IMR-90 (cell line): ENCODE data around the gene POU6F1. TPM values are rescaled to one million over a fixed set of nuclear protein-coding genes. Genes with fewer than 3 reads are reported as not detected.

Experiments used
- ATAC-seq: fragments of 200-7000 bp; cut with Tn5 transposase; 2 replicates; pipeline ENCODE4 v1.9.1; 2020; ENCODE audit warnings: low read depth, mild to moderate bottlenecking, moderate library complexity
- BruUV-seq: library from RNA; stranded (reverse); fragments of 400-500 nt; replicated peaks from 2 replicates; lab custom pipeline; 2021; lab: Mats Ljungman, UMichigan
- CTCF ChIA-PET: fragments of 300-600 bp; formaldehyde crosslinking; extraction: SDS; loops from one replicate; lab custom pipeline; 2021; ENCODE audit warnings: antibody characterized with exemption; lab: Yijun Ruan, JAX
- POLR2A ChIA-PET: fragments of 300-600 bp; sonication (Branson Sonifier 250); formaldehyde crosslinking; loops from one replicate; lab custom pipeline; 2022; ENCODE audit warnings: antibody characterized with exemption; ENCODE audit not compliant: unreplicated experiment; lab: Charles Lee
- DNase-seq: peaks from one replicate; pipeline ENCODE4 v3.0.0; 2013
- H2AFZ ChIP-seq: replicated peaks from 2 replicates; pipeline ENCODE3; 2013; ENCODE audit warnings: low read length, mild to moderate bottlenecking; ENCODE audit not compliant: poor library complexity
- H2AK5ac ChIP-seq: 2 replicates; pipeline ENCODE4 v1.6.1; 2013; ENCODE audit warnings: low read depth, low read length, inconsistent platforms
- H2AK9ac ChIP-seq: replicated peaks from 2 replicates; pipeline ENCODE3; 2013; ENCODE audit warnings: mild to moderate bottlenecking, low read depth, low read length, moderate library complexity; ENCODE audit not compliant: poor library complexity
- H2BK120ac ChIP-seq: 2 replicates; pipeline ENCODE4 v1.6.1; 2013; ENCODE audit warnings: low read depth, low read length, inconsistent platforms
- H2BK15ac ChIP-seq: 3 replicates; pipeline ENCODE4 v1.6.1; 2013; ENCODE audit warnings: low read depth, low read length, inconsistent platforms
- H2BK20ac ChIP-seq: 2 replicates; pipeline ENCODE4 v1.6.1; 2013; ENCODE audit warnings: low read depth, mild to moderate bottlenecking, inconsistent platforms, low read length, moderate library complexity
- H2BK5ac ChIP-seq: 2 replicates; pipeline ENCODE4 v1.6.1; 2013; ENCODE audit warnings: mild to moderate bottlenecking, low read depth, low read length, inconsistent platforms; ENCODE audit not compliant: poor library complexity, severe bottlenecking
- H3K14ac ChIP-seq: replicated peaks from 2 replicates; pipeline ENCODE4 v1.6.1; 2013; ENCODE audit warnings: low read depth, low read length, inconsistent platforms
- H3K18ac ChIP-seq: 2 replicates; pipeline ENCODE4 v1.6.1; 2013; ENCODE audit warnings: low read depth, low read length, control low read depth
- H3K23ac ChIP-seq: 2 replicates; pipeline ENCODE4 v1.6.1; 2013; ENCODE audit warnings: low read depth, low read length, inconsistent platforms
- H3K27ac ChIP-seq: 2 replicates; pipeline ENCODE4 v1.5.1; 2013; ENCODE audit warnings: mild to moderate bottlenecking, control low read depth, low read length; ENCODE audit not compliant: insufficient read depth
- H3K27me3 ChIP-seq: 2 replicates; pipeline ENCODE4 v1.6.1; 2013; ENCODE audit warnings: low read length; ENCODE audit not compliant: control insufficient read depth, insufficient read depth
- H3K36me3 ChIP-seq: 2 replicates; pipeline ENCODE4 v1.6.1; 2013; ENCODE audit warnings: low read length, mixed read lengths; ENCODE audit not compliant: control insufficient read depth, insufficient read depth
- H3K4ac ChIP-seq: 2 replicates; pipeline ENCODE4 v1.6.1; 2013; ENCODE audit warnings: low read depth, low read length, inconsistent platforms
- H3K4me1 ChIP-seq: 2 replicates; pipeline ENCODE4 v1.6.1; 2013; ENCODE audit warnings: low read length, mixed read lengths; ENCODE audit not compliant: control insufficient read depth, insufficient read depth
- H3K4me2 ChIP-seq: 2 replicates; pipeline ENCODE4 v1.6.1; 2013; ENCODE audit warnings: low read depth, mild to moderate bottlenecking, control low read depth, low read length, moderate library complexity
- H3K4me3 ChIP-seq: 2 replicates; pipeline ENCODE4 v1.5.1; 2013; ENCODE audit warnings: low read depth, mild to moderate bottlenecking, control low read depth, low read length, moderate library complexity; ENCODE audit not compliant: insufficient read depth
- H3K56ac ChIP-seq: 2 replicates; pipeline ENCODE4 v1.6.1; 2013; ENCODE audit warnings: low read length, inconsistent platforms; ENCODE audit not compliant: insufficient read depth; ENCODE audit errors: extremely low read depth
- H3K79me1 ChIP-seq, 2 experiments: 2 replicates each; pipeline ENCODE4 v1.6.1; 2013; ENCODE audit warnings: low read length in 2 of 2, inconsistent platforms in 1 of 2, low read depth in 1 of 2
- H3K9ac ChIP-seq: 2 replicates; pipeline ENCODE4 v1.6.1; 2013; ENCODE audit warnings: low read depth, low read length, control low read depth
- H3K9me1 ChIP-seq: 2 replicates; pipeline ENCODE4 v1.6.1; 2013; ENCODE audit warnings: low read length, inconsistent platforms; ENCODE audit not compliant: insufficient read depth
- H3K9me3 ChIP-seq: 2 replicates; pipeline ENCODE4 v1.6.1; 2013; ENCODE audit warnings: low read length; ENCODE audit not compliant: control insufficient read depth, insufficient read depth
- H4K20me1 ChIP-seq: 2 replicates; pipeline ENCODE4 v1.6.1; 2013; ENCODE audit warnings: low read length, inconsistent platforms; ENCODE audit not compliant: insufficient read depth
- H4K5ac ChIP-seq: 2 replicates; pipeline ENCODE4 v1.6.1; 2013; ENCODE audit warnings: mild to moderate bottlenecking, low read depth, low read length, control low read depth
- H4K8ac ChIP-seq, 2 experiments: 2 replicates each; pipeline ENCODE4 v1.6.1; 2013; ENCODE audit warnings: low read depth in 2 of 2, low read length in 2 of 2, control low read depth in 1 of 2, inconsistent platforms in 1 of 2
- H4K91ac ChIP-seq: 2 replicates; pipeline ENCODE4 v1.6.1; 2013; ENCODE audit warnings: low read depth, low read length, inconsistent platforms; ENCODE audit not compliant: insufficient read depth
- BHLHE40 ChIP-seq: fragments of 150-350 bp; IDR thresholded peaks from 2 replicates; pipeline ENCODE4 v1.6.1; 2016; ENCODE audit warnings: mild to moderate bottlenecking, low read depth, low read length
- CEBPB ChIP-seq: IDR thresholded peaks from 2 replicates; pipeline ENCODE4 v1.6.1; 2012; ENCODE audit warnings: low read depth, low read length, improper control_type of control experiment
- CHD1 ChIP-seq: IDR thresholded peaks from 2 replicates; pipeline ENCODE4 v1.6.1; 2012; ENCODE audit warnings: low read depth, low read length, improper control_type of control experiment
- MAZ ChIP-seq: IDR thresholded peaks from 2 replicates; pipeline ENCODE4 v1.6.1; 2012; ENCODE audit warnings: low read depth, mild to moderate bottlenecking, low read length, improper control_type of control experiment, moderate library complexity, borderline replicate concordance
- POLR2A ChIP-seq: IDR thresholded peaks from 2 replicates; pipeline ENCODE4 v1.6.1; 2012; ENCODE audit warnings: mild to moderate bottlenecking, low read depth, low read length
- WGBS, 2 experiments: methylation state at CpG; one replicate each; pipeline versions ENCODE4 v1.1.5 to v1.1.7; 2013; ENCODE audit warnings: missing lambda C conversion rate in 2 of 2; ENCODE audit not compliant: insufficient read length in 1 of 2; ENCODE audit errors: extremely low coverage in 2 of 2; 5-methylcytosine and 5-hydroxymethylcytosine counted together
- dilution Hi-C: fragments of 300-500 bp; cut with HindIII; formaldehyde crosslinking; loops from one replicate; pipeline ENCODE4 v1.14.3; 2018; ENCODE audit warnings: low sequenced_read_pairs; ENCODE audit not compliant: unreplicated experiment
- in situ Hi-C: fragments of 300-500 bp; cut with MboI; formaldehyde crosslinking; loops from 3 replicates; pipeline ENCODE4 v1.14.3; 2019; ENCODE audit warnings: low sequenced_read_pairs, inconsistent platforms, mixed read lengths
- intact Hi-C: fragments of 100-400 bp; cut with micrococcal nuclease; formaldehyde crosslinking; loops from 2 replicates; pipeline ENCODE4 v1.10.0; 2022
- polyA plus RNA-seq, 3 experiments: library from polyadenylated mRNA; depleted of rRNA; stranded (reverse); fragments of >200 nt; gene quantifications; 2 replicates each; pipeline ENCODE4 v1.2.3, GENCODE V29; 2012; ENCODE audit warnings: low replicate concordance in 1 of 3
- total RNA-seq: library from RNA; depleted of rRNA; stranded (reverse); fragments of >200 nt; gene quantifications from 2 replicates; pipeline ENCODE4 v1.2.3, GENCODE V29; 2012
- TF ChIP-seq, protein P1 (sequence below): conservative IDR thresholded peaks from 2 replicates; pipeline ENCODE4 v1.5.1; 2012; ENCODE audit warnings: mild to moderate bottlenecking, low read depth, low read length, improper control_type of control experiment
- TF ChIP-seq, protein P2 (sequence below): fragments of 150-350 bp; IDR thresholded peaks from 2 replicates; pipeline ENCODE4 v1.6.1; 2016; ENCODE audit warnings: low read depth, mild to moderate bottlenecking, low read length, moderate library complexity, borderline replicate concordance
- TF ChIP-seq, protein P3 (sequence below): fragments of 150-350 bp; IDR thresholded peaks from 2 replicates; pipeline ENCODE4 v1.6.1; 2017; ENCODE audit warnings: mild to moderate bottlenecking, antibody characterized with exemption, low read length, low read depth

The POU6F1 gene
- total and polyA plus RNA-seq, 2 of the 4 experiments (the other 2 are of a cell fraction), result 0.90 to 3.6 TPM

DNA sequence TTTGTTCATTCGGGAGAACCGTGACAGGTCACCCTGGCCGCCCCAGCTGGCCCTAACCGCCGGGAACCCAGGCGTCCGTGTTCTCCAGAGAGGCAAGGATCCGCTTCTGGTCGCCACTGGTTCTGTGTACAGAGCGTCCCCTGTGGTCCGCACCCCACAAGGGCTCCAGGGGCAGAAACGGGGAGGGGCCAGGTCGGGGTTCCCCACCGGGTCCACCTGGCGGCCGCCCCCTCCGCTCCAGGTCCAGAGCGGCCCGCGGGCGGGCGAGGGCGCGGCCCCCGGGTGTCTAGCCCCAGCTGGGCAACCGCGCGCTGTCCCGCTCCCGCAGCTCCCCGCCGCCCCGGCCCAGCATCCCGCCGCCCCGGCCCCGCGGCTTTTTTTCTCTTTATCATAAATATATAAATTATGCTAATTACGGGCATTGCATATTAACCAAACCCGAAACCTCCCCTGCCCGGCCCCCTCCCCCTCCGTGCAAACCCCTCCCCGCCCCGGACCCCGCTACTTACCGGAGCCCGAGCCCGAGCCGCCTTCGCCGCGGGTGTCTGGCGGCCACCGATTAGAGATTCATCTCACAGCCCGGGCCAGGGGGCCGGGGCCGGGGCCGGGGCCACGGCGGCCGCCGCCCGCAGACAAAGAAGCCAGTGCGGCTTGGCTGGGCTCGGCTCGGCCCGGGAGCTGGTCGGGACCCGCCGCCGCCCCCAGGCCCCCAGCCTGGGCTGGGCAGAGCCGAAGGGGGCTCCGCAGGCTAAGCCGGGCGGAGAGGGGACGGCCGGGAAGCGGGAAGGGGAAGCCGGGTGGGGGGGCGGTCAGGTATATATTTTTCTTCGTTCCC lies 512 bp downstream of the POU6F1 start:
- H3K9ac ChIP-seq, result peak overlapping the region; percentile 85
- peak overlapping the region; percentile 77 for H3K4me3 ChIP-seq
- peaks cover 14 to 27% of the 10 kb centered on the region in 2 experiments; a peak in 3 of 4 replicates for H3K79me1 ChIP-seq
- 0 out of 2 replicates have a peak, but pooled peaks cover 1% of the 10 kb centered on the region for H3K36me3 ChIP-seq
- H4K91ac ChIP-seq, result no peak overlapping the region
- H2BK5ac ChIP-seq, result peak overlapping the region; percentile 71
- peak overlapping the region; percentile 75 for H3K14ac ChIP-seq
- TF ChIP-seq BHLHE40, result no peak
- TF ChIP-seq CEBPB, result no peak
- TF ChIP-seq, protein P1, sequence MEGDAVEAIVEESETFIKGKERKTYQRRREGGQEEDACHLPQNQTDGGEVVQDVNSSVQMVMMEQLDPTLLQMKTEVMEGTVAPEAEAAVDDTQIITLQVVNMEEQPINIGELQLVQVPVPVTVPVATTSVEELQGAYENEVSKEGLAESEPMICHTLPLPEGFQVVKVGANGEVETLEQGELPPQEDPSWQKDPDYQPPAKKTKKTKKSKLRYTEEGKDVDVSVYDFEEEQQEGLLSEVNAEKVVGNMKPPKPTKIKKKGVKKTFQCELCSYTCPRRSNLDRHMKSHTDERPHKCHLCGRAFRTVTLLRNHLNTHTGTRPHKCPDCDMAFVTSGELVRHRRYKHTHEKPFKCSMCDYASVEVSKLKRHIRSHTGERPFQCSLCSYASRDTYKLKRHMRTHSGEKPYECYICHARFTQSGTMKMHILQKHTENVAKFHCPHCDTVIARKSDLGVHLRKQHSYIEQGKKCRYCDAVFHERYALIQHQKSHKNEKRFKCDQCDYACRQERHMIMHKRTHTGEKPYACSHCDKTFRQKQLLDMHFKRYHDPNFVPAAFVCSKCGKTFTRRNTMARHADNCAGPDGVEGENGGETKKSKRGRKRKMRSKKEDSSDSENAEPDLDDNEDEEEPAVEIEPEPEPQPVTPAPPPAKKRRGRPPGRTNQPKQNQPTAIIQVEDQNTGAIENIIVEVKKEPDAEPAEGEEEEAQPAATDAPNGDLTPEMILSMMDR, result peak; percentile 18; the same call in 1 of the 2 replicates
- TF ChIP-seq, protein P2, sequence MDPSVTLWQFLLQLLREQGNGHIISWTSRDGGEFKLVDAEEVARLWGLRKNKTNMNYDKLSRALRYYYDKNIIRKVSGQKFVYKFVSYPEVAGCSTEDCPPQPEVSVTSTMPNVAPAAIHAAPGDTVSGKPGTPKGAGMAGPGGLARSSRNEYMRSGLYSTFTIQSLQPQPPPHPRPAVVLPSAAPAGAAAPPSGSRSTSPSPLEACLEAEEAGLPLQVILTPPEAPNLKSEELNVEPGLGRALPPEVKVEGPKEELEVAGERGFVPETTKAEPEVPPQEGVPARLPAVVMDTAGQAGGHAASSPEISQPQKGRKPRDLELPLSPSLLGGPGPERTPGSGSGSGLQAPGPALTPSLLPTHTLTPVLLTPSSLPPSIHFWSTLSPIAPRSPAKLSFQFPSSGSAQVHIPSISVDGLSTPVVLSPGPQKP, result no peak
- no peak for TF ChIP-seq CHD1
- 0 out of 2 replicates have a peak, but pooled peaks have one; percentile 3 for TF ChIP-seq MAZ
- TF ChIP-seq POLR2A, result no peak
- TF ChIP-seq, protein P3, sequence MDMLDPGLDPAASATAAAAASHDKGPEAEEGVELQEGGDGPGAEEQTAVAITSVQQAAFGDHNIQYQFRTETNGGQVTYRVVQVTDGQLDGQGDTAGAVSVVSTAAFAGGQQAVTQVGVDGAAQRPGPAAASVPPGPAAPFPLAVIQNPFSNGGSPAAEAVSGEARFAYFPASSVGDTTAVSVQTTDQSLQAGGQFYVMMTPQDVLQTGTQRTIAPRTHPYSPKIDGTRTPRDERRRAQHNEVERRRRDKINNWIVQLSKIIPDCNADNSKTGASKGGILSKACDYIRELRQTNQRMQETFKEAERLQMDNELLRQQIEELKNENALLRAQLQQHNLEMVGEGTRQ, result no peak
- H4K20me1 ChIP-seq, result no peaks in the 10 kb centered on the region
- H4K8ac ChIP-seq, result peak overlapping the region; percentile 41 to 81; a peak in 3 of 4 replicates
- ChIA-PET POLR2A (interaction anchor here (0.6 to 0.7 kb wide), 3 partner anchors 21 to 386 kb away, joined by 3 to 14 read pairs (median 4); partner anchors contain the start of gene DAZAP2), CTCF (no interaction called here)
- H2AK9ac ChIP-seq, result peak overlapping the region; percentile 93
- peak overlapping the region; percentile 1; the same call in 1 of the 2 replicates for H3K18ac ChIP-seq
- H3K4me1 ChIP-seq, result peaks cover 4% of the 10 kb centered on the region
- peak overlapping the region; percentile 83 for H3K27ac ChIP-seq
- H4K5ac ChIP-seq, result no peak overlapping the region
- H3K4me2 ChIP-seq, result peak overlapping the region; percentile 68
- H3K9me1 ChIP-seq, result peaks cover 9% of the 10 kb centered on the region
- no peaks in the 10 kb centered on the region for H3K9me3 ChIP-seq
- no TSS peak for BruUV-seq
- peak; percentile 67 for ATAC-seq
- intact Hi-C loops (no loop called here), in situ Hi-C loops (no loop called here), dilution Hi-C loops (no loop called here)
- peak overlapping the region; percentile 98 for H2AFZ ChIP-seq
- no peak overlapping the region for H2BK20ac ChIP-seq
- H3K23ac ChIP-seq, result peak overlapping the region; percentile 43; the same call in 1 of the 2 replicates
- 0 out of 2 replicates have a peak overlapping the region, but pooled peaks have one; percentile 21 for H3K56ac ChIP-seq
- 2% methylated on average over 17 of the region's 81 CpGs; no CpG with 5 or more reads in 1 of the 2 experiments for WGBS, 2 experiments
- no peak overlapping the region for H2BK15ac ChIP-seq
- peak overlapping the region; percentile 60; the same call in 1 of the 2 replicates for H2BK120ac ChIP-seq
- peak overlapping the region; percentile 46; the same call in 1 of the 2 replicates for H3K4ac ChIP-seq
- DNase-seq, result no peak
- no peaks in the 10 kb centered on the region for H3K27me3 ChIP-seq
- 0 out of 2 replicates have a peak overlapping the region, but pooled peaks have one; percentile 16 for H2AK5ac ChIP-seq
